ENCODE results near the gene NT5DC2.

GRCh38 chr3:52479877-52480575, 53.6 kb downstream of the NT5DC2 start:
- TF ChIP-seq GATA2 (IDR thresholded peaks at IDR 0.05; ENCODE audit: low read depth, low read length) (no peak), GATA3 (IDR thresholded peaks at IDR 0.05; ENCODE audit: low read depth, low read length) (no peak)

All from SH-SY5Y (cell line).